HG03342 (cell line): Measurements from ENCODE around the gene CACNA1B.
"Not testable (repeated sequence)": the region's sequence is repeated elsewhere in the genome, so short reads cannot be mapped to it uniquely, and the experiment has no call there.

ENCODE experiments used
- ATAC-seq: cut with Tn5 transposase; IDR thresholded peaks from one replicate; pipeline ENCODE4 v1.9.1; 2021; ENCODE audit warnings: mild to moderate bottlenecking, moderate library complexity; ENCODE audit not compliant: unreplicated experiment

Gene CACNA1B

DNA sequence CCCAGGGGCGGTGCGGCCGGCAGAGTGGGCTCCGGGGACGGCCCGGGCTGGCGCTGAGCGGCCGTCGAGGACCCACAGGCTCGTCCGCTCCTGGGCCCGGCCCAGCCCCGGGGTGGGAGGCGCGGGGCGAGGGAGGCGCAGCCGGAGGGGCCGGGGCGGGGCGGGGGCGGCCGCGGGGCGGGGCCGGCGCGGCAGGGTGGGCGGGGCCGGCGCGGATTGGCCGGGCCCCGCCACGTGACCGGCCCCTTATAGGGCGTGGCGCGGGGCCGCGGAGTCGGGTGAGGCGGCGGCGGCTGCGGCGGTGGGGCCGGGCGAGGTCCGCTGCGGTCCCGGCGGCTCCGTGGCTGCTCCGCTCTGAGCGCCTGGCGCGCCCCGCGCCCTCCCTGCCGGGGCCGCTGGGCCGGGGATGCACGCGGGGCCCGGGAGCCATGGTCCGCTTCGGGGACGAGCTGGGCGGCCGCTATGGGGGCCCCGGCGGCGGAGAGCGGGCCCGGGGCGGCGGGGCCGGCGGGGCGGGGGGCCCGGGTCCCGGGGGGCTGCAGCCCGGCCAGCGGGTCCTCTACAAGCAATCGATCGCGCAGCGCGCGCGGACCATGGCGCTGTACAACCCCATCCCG lies at the start of gene CACNA1B:
Gene CACNA1B (plus strand): TSS at position 277 of the 617 bp plus-strand sequence. CDS start 152 bp downstream, at position 429.
- ATAC-seq, result not testable (repeated sequence)

DNA sequence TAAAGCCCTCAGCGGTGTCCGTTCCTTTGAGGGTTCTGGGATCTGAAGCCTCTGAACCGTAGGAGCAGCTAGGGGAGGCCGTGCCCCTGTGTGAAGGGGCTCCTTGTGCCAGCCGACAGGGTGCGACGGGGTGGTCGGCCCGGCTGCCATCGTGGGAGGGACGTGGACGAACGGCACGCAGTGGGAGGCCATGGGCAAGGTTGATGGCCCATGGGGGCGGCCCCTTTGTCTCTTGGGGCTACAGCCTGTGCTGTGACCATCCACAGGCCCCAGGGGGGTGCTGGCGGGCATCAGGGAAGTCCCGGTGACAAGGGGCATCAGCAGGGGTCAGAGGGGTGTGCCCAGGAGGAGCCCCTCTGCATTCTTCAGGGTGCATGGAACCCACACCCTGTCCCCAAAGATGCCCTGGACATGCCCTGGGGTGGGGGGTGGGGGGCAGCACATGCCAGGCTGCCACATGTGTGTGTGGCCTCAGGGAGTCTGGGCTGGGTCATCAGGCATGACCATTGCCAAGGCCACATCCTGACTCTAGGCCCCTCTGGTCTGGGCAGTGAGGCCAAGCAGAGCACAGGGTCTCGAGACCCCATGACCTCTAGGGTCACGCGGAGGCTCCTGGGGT lies 49.6 kb upstream of the CACNA1B start:
- no peak for ATAC-seq

DNA sequence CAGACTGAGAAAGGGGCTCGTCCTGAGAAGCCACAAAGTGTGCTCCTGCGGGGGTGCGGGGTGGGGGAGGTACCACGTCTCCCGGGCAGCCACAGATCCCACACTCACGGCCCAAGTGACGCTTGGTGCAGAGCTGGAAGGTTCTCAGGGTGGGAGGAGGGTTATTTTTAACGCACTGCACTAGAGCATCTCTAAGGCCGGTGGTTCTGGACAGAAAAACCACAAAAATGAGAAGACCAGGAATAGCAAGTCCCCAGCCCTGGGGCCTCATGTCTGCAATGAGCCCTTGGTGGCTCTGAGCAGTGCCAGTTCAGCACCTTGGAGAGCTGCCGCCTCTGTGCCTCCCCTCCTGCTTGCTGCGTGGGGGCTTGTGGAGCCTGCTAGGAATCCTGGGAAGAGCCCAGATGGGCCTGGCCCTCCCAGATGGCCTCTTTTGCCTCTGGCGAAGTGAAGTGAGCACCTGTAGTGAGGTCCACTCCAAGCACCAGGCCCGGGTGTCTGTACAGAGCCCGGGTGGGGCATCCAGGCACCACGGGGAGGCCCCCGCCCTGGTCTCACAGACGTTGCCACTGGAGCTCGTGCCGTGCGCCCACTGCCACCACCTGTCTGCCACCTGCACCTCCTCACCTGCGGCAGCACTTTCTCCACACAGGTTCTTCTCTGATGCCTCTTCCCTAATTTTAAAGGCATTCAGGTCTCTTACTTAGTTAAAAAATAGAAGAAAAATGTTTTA lies 48.9 kb upstream of the CACNA1B start:
- ATAC-seq, result no peak

DNA sequence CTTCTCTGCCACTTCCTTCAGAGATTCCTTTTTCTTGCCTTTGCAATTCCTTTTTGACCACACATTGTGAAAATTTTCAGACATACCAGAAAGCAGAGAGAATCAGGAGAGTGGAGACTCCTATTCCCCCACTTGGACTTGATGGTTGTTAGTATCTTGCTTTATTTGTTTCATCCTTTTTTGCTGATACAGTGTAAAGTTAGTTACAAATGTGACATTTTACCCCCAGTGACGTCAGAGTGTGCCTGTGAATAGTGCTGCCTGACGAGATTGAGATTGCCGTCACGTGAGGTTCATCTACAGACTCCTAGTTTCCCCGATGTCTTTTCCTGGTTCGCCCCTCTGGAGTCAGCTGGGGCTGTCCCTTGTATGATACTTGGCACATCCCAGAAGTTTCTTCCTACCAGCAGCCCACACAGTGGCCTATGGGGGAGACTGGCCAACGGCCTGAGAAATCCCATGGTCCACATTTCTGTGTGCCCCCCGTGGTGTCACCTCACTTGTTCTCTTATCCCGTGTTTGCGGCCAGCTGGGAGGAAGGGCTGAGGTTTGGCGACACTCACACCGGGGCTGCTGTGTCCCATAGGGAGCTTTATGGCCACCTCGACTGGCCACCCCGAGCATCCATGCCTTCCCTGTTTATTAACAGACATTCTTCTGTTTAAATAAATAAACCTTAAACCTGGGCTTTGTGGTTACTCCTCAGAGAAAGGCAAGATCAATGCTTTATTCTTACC lies 48.2 kb upstream of the CACNA1B start:
- ATAC-seq, result no peak

DNA sequence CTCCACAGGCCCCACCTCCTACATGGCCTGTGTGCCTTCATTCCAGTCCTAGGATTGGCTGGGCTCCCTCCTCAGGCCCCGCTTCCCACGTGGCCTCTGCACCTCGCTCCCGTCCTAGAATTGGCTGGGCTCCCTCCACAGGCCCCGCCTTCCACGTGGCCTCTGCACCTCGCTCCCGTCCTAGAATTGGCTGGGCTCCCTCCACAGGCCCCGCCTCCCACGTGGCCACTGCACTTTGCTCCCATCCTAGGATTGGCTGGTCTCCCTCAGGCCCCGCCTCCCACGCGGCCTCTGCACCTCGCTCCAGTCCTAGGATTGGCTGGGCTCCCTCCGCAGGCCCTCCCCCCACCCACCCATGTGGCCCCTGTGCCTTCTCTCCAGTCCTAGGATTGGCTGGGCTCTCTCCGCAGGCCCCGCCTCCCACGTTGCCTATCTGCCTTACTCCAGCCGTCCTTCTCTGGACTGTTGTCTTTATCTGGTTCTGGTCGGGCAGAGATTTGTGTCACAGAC lies 45.3 kb upstream of the CACNA1B start:
- no peak for ATAC-seq

DNA sequence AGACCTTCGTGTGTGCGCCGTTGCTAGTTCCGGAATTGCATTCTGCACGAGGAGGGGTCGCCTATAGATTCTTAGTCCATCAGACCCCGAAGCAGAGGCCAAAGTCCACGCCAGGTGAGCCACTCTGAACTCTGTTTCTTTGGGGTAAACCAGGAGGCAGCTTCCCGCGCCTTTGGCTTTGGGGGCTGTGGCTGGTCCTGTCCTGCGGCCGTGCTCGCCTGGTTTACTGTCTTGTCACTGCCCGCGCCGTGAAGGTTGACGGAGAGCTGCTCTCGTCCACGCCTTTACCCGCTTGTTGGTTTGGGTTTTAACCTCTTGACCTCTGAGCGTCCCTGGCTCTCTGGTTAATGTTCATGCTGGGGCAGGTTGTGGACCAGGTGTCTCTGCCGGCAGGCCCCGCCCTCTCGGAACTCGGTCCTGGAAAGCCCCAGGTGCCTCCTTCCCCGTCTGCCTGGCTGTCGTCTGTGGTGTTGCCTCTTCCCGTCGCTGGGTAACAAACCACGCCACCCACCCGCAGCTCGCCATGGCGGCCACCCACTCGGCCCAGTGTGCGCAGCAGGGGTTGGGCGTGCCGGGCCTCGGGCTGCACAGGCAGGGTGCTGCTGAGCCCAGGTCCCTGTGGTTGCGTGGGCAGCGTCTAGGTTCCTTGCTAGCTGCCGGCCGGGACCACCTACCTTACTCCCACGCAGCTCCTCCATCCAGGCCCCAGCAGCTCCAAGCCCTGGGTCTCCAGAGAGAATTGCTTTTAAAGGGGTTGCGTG lies 44.6 kb upstream of the CACNA1B start:
- ATAC-seq, result no peak

DNA sequence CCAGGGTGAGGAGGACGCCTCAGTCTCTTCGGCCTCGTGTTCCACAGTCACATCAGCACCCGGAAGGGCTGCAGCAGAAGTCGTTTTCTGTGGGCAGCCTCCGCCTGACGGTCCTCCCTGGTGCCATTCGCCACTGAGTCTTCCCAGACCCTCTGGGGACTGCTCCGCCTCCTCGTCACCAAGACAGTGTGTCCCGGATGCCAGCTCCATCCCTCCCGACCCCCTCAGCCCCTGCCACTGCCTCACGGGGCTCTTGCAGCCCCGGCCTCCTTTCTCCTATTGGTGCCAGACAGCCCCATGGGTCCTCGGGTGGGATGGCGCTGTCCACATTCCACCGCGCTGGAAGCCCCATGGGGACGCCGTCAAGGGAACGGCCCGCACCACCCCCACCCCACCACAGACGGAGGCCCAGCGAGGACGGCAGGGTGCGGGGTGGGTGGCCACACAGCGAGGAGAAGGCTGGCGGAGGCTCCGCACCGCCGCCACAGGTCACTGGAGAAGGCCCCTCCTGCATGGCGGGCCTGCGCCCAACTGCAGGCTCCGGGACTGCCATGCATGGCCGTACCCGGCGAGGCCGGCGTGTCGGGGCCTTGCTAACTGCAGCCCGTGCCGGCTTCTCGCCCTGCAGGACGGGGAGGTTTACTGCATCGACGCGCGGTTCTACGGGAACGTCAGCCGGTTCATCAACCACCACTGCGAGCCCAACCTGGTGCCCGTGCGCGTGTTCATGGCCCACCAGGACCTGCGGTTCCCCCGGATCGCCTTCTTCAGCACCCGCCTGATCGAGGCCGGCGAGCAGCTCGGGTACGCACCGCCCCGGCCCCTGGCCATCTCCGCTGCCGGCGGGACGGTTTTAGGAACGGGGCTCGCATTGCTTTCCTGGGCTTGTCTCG lies 43.6 kb upstream of the CACNA1B start:
- ATAC-seq, result no peak

DNA sequence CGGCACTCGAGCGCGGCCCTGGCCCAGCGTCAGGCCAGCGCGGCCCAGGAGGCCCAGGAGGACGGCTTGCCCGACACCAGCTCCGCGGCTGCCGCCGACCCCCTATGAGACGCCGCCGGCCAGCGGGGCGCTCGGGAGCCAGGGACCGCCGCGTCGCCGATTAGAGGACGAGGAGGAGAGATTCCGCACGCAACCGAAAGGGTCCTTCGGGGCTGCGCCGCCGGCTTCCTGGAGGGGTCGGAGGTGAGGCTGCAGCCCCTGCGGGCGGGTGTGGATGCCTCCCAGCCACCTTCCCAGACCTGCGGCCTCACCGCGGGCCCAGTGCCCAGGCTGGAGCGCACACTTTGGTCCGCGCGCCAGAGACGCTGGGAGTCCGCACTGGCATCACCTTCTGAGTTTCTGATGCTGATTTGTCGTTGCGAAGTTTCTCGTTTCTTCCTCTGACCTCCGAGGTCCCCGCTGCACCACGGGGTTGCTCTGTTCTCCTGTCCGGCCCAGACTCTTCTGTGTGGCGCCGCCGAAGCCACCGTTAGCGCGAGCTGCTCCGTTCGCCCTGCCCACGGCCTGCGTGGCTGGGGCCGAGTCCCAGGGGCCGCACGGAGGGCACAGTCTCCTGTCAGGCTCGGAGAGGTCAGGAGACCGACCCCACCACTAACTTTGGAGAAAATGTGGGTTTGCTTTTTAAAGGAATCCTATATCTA lies 42.6 kb upstream of the CACNA1B start:
- no peak for ATAC-seq

DNA sequence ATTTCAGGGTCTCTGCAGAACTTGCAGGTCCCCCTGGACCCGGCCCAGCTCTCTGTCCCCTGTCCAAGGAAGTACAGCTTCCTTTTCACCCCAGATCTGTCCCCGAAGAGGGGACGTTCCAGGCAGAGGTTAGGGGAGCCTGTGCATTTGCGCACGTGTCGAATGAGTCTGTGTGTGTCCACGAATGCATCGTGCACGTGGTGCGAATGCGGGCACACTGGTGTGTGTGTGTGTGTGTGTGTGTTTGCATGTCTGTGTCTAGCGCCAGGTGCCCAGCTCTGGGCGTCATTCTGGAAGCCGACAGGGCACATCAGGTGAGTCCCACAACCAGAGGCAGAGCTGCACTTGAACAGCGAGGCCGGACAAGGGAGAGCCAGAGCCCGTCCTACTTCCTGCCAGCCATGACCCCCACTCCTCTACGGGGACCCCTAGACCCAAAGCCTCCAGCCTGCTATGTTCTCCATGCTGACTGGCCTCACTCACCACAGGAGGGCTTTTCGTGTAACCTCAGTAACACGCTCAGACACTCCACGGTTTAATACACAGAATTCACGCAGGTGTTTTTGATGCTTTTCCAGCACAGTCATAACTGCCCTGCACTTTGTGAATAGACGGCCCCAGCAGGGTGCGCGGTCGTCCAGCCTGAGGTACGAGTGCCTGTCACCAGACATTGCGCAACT lies 41.3 kb upstream of the CACNA1B start:
- ATAC-seq, result no peak

DNA sequence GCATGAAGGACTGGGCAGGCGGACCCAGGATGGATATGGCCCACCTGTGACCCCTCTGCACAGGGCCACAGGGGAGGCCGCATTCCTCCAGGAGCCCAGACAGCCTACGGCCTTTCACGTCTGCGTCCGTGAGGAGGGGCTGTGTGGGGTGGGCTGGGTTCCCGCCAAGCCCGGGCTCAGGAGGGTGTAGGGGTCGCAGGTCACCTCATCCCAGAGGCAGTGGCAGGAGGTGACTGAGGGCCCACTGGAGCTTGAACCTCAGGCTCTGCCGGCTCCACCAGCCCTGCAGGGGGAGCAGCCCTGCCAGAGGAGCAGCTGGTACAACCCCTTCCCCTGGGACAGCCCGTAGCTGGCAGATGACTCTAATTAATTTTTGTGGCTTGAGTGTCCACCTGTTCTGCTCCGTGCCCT lies 40.7 kb upstream of the CACNA1B start:
- ATAC-seq, result no peak

DNA sequence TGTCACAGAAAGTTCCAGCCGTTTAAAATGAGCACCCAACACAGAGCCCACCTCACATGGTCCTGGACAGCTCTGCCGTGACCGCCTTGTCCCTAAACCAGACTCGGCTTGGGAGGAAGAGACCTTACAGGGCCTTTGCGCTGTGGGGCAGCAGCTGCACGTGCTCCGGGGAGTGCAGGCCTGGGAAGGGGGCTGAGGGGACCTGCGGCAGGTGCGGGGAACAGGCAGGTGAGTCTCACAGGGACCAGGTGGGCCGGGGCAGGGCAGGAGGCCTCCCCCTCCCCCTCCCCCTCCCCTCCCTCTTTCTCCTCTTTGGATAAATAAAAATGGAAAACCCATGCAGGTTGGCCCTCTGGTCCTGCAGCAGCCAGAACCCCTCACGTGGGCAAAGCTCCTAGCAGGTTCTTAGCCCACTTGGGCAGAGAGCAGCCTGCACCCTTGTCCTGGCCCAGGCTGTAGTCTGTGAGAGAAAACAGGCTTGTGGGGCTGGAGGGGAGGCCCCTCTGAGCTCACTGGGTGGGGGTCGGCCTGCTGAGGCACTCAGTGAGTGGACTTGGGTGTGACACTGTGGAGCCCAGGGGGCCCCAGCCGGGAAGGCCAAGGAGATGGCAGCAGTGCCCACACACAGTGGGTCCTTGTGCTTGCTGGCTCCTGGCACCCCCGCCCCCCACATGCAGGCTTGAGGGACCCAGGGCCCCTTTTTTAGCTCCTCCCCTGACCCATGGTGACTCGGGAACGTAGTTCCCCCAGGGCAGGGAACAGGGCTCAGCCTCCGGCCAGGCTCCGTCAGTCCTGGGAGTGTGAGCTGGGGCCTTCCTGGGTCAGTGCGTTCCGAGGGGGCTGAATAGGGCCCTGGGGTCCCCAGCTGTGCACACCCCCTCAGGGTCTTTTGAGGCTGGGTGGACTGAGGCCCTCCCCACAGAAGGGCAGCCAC lies 40.0 kb upstream of the CACNA1B start:
- ATAC-seq, result no peak

DNA sequence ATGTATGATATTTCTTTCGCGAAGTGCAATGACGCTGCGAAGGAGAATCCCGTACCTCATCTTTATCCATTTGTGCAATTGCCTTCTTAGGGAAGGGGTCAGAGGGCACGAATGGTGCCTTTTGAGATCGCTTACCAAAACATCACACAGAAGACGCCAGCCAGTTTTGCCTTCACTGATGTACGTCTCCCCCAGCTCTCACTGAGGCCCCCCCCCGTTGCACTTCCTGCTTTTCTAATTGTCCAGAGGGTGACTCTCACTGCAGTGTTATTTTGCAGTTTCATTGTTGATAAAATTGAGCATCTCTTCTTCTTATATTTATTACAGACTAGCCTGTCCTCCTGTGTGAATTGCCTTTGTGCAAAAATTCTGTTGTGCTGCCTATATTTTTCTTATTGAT lies 39.0 kb upstream of the CACNA1B start:
- ATAC-seq, result no peak

DNA sequence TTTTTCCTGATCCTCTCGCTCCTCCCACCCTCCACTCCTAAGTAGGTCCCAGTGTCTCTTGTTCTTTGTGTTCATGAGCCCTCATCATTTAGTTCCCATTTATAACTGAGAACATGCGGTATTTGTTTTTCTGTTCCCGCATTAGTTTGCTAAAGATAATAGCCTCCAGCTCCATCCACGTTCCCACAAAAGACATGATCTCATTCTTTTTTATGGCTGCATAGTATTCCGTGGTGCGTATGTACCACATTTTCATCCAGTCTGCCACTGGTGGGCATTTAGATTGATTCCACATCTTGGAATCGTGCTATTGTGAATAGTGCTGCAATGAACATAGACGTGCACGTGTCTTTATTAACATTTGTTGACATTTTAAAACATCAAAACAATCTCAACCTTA lies 34.2 kb upstream of the CACNA1B start:
- no peak for ATAC-seq

DNA sequence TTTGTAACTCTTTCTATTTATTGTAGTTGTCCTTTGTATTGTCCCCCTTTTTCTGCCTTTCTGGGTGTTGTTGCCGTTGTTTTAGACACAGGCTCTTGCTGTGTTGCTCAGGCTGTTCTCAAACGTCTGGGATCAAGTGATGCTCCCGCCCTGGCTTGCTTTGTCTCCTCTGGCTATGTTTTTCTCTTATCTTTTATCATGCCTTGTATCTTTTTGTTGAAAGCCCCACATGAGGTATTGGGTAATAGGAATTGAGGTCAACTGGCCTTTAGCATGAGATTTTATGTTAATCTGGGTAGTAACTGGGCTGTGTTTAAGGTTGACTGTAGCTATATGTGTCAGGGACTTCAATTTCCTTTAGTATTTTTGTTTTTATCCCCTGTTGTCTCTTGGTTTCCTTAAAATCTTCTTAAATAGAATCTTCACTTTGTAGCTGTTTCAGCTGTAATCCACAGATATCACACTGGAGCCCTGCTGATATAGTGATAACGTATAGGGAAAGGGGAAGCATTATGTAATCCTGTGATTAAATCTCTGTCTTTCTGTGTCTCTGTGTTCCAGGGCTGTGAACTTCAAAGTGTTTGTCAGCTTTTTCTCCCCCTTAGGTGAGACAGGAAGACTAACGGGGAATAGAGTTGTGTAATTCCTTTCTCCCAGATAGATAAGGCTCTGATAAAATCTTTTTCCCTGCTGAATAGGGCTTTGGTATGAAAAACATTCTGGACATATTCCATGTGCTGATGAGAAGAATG lies 25.9 kb upstream of the CACNA1B start:
- no peak for ATAC-seq

DNA sequence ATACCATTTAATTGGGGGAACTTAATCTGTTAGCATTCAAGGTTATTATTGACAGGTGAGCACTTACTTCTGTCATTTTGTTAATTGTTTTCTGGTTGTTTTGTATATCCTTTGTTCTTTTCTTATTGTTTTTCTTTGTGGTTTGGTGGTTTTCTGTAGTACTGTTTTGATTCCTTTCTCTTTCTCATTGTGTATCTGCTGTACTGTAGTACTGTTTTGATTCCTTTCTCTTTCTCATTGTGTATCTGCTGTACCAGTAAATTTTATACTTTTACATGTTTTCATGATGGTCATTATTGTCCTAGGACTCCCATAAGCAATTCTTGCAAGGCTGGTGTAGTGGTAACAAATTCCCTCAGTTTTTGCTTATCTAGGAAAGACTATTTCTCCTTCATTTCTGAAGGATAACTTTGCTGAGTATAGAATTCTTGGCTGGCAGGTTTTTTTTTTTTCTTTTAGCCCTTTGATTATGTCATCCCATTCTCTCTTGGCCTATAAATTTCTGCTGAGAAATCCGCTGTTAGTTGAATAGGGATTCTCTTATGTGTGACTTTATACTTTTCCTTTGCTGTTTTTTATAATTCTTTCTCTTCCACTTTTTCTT lies 24.1 kb upstream of the CACNA1B start:
- no peak for ATAC-seq

DNA sequence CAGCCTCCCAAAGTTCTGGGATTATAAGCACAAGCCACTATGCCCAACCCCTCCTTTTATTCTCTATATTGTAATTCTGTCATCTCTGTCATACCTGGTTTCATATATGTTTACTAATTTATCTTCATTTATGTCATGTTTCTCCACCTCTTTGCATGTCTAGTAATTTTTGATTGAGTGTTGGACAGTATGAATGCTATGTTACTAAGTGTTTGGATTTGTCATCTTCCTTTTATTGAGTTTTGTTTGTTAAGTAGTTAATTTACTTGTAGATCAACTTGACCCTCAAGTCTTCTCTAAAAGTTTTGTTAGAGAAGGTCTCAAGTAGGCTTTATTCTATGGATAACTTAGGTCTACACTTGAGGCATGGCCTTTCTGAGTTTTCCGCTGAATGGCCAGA lies 17.2 kb upstream of the CACNA1B start:
- ATAC-seq, result no peak
